ENCODE data around the gene ACTR3.

DNA sequence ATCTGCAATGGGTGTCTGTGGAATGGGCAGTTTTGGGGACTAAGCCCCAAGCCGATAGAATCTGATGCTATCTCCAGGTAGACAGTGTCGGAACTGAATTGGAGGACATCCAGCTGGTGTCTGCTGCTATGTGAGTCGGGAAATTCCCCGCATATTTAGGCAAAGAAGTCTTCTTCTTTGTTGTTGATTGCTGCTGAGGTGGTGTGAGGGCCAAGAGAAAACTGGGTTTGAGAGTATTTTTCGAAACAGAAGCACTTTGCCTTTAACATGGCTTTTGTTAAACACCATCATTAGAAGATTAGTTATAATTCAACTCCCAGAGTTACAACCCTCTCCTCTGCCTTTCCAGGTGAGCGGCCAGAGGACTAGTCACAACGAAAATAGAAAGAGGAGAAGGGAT is 49.4 kb upstream of the ACTR3 start:
- no peak for TF ChIP-seq EZH2 (IDR thresholded peaks at IDR 0.05; ENCODE audit: low read depth, unreplicated experiment)
- TF ChIP-seq, protein P1, sequence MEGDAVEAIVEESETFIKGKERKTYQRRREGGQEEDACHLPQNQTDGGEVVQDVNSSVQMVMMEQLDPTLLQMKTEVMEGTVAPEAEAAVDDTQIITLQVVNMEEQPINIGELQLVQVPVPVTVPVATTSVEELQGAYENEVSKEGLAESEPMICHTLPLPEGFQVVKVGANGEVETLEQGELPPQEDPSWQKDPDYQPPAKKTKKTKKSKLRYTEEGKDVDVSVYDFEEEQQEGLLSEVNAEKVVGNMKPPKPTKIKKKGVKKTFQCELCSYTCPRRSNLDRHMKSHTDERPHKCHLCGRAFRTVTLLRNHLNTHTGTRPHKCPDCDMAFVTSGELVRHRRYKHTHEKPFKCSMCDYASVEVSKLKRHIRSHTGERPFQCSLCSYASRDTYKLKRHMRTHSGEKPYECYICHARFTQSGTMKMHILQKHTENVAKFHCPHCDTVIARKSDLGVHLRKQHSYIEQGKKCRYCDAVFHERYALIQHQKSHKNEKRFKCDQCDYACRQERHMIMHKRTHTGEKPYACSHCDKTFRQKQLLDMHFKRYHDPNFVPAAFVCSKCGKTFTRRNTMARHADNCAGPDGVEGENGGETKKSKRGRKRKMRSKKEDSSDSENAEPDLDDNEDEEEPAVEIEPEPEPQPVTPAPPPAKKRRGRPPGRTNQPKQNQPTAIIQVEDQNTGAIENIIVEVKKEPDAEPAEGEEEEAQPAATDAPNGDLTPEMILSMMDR (conservative IDR thresholded peaks at IDR 0.05; ENCODE audit: low read depth in 2 of 2), result no peak
- TF ChIP-seq POLR2AphosphoS5 (IDR thresholded peaks at IDR 0.05; ENCODE audit: low read depth), result no peak
- TF ChIP-seq CREB1 (CRISPR knock-in tag; IDR thresholded peaks at IDR 0.05; ENCODE audit: low read depth), result no peak
- TF ChIP-seq EZH2phosphoT487 (IDR thresholded peaks at IDR 0.05; ENCODE audit: unreplicated experiment), result no peak
- TF ChIP-seq ZNF331 (CRISPR knock-in tag; IDR thresholded peaks at IDR 0.05; ENCODE audit: low read depth), result no peak
- TF ChIP-seq ZNF114 (CRISPR knock-in tag; IDR thresholded peaks at IDR 0.05), result no peak
- no peak for TF ChIP-seq STAT1 (IDR thresholded peaks at IDR 0.05; ENCODE audit: unreplicated experiment)

Data from GM23338 (cell line).